GM19239 (cell line): ENCODE results near the gene RSPO3.
A peak's percentile ranks its signal among the peaks of the same experiment; 100 is the strongest.

Experiments
- DNase-seq: peaks from one replicate; pipeline ENCODE4 v3.0.0; 2011; ENCODE audit warnings: low spot score; ENCODE audit not compliant: insufficient read length
- FAIRE-seq: peaks from 2 replicates; lab custom pipeline; 2011; peaks lifted over from hg19 to GRCh38; lab: Jason Lieb, UNC

Gene RSPO3

GRCh38 chr6:127110712-127111111 lies 7.8 kb upstream of the RSPO3 start:
- DNase-seq (no peak), FAIRE-seq (no peak)

GRCh38 chr6:127111526-127111925 lies 6.9 kb upstream of the RSPO3 start:
- FAIRE-seq = no peak

GRCh38 chr6:127114214-127114760 lies 4.2 kb upstream of the RSPO3 start:
- no peak for FAIRE-seq
- DNase-seq = no peak

More at GRCh38 chr6:127111526-127111925, 6.9 kb upstream of the RSPO3 start:
- no peak for DNase-seq

- FAIRE-seq = no peak
Measured at GRCh38 chr6:127115084-127115655, 3.3 kb upstream of the RSPO3 start.

GRCh38 chr6:127115746-127116145 lies 2.7 kb upstream of the RSPO3 start:
- FAIRE-seq (no peak), DNase-seq (no peak)

More at GRCh38 chr6:127115084-127115655, 3.3 kb upstream of the RSPO3 start:
- no peak for DNase-seq

GRCh38 chr6:127117979-127118297 lies 533 bp upstream of the RSPO3 start:
- DNase-seq (no peak), FAIRE-seq (no peak)

- no peak for DNase-seq
- FAIRE-seq = no peak
Measured at GRCh38 chr6:127119102-127120022, 891 bp downstream of the RSPO3 start.

- DNase-seq = no peak
- FAIRE-seq = no peak
Measured at GRCh38 chr6:127120023-127120786, 1.7 kb downstream of the RSPO3 start.

GRCh38 chr6:127120787-127121636 lies 2.5 kb downstream of the RSPO3 start:
- FAIRE-seq (peak; percentile 88), DNase-seq (peak; percentile 66)

- no peak for FAIRE-seq
- no peak for DNase-seq
Measured at GRCh38 chr6:127121637-127121960, 3.1 kb downstream of the RSPO3 start.

- DNase-seq = no peak
- no peak for FAIRE-seq
Measured at GRCh38 chr6:127124172-127124571, 5.7 kb downstream of the RSPO3 start.

GRCh38 chr6:127124680-127125079 lies 6.2 kb downstream of the RSPO3 start:
- FAIRE-seq (no peak), DNase-seq (no peak)

GRCh38 chr6:127128066-127128465 lies 9.6 kb downstream of the RSPO3 start:
- no peak for DNase-seq
- no peak for FAIRE-seq

GRCh38 chr6:127129251-127129650 lies 10.8 kb downstream of the RSPO3 start:
- FAIRE-seq (no peak), DNase-seq (no peak)

- DNase-seq (no peak), FAIRE-seq (no peak)
Measured at GRCh38 chr6:127131275-127131674, 12.8 kb downstream of the RSPO3 start.

GRCh38 chr6:127131772-127132376 lies 13.4 kb downstream of the RSPO3 start:
- FAIRE-seq = no peak
- no peak for DNase-seq

GRCh38 chr6:127134136-127134535 lies 15.7 kb downstream of the RSPO3 start:
- DNase-seq = no peak
- FAIRE-seq = no peak

- DNase-seq (no peak), FAIRE-seq (no peak)
Measured at GRCh38 chr6:127136786-127137185, 18.3 kb downstream of the RSPO3 start.

- no peak for FAIRE-seq
- DNase-seq = no peak
Measured at GRCh38 chr6:127146932-127147331, 28.5 kb downstream of the RSPO3 start.

- DNase-seq = no peak
- FAIRE-seq = no peak
Measured at GRCh38 chr6:127147534-127147933, 29.1 kb downstream of the RSPO3 start.
